HG02759 (cell line): ENCODE data around the gene MGAT1.
"Not testable (repeated sequence)": the region's sequence is repeated elsewhere in the genome, so short reads cannot be mapped to it uniquely, and the experiment has no call there.

Source experiments
- ATAC-seq: cut with Tn5 transposase; IDR thresholded peaks from one replicate; pipeline ENCODE4 v1.9.1; 2021; ENCODE audit warnings: mild to moderate bottlenecking, moderate library complexity; ENCODE audit not compliant: unreplicated experiment

MGAT1 gene

DNA sequence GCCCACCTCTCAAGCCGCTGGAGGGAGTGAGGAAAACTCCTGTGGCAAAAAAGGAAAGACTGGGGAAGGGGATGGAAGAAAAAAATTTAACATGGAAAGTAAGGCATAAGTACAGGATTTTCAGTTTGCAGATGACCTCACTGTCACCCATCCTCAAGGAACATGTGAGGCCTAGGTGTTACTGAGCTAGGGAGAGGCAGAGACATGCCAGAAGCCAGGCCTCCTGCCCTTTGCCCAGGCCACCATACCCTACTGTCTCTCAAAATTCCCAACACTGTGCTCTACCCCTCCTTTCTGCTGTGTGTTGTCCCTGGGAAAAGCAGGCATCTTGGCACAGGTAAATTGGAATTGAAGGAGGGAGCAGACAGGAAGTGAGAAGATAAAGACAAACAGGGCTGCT lies 4.4 kb upstream of the MGAT1 start:
- no peak for ATAC-seq

DNA sequence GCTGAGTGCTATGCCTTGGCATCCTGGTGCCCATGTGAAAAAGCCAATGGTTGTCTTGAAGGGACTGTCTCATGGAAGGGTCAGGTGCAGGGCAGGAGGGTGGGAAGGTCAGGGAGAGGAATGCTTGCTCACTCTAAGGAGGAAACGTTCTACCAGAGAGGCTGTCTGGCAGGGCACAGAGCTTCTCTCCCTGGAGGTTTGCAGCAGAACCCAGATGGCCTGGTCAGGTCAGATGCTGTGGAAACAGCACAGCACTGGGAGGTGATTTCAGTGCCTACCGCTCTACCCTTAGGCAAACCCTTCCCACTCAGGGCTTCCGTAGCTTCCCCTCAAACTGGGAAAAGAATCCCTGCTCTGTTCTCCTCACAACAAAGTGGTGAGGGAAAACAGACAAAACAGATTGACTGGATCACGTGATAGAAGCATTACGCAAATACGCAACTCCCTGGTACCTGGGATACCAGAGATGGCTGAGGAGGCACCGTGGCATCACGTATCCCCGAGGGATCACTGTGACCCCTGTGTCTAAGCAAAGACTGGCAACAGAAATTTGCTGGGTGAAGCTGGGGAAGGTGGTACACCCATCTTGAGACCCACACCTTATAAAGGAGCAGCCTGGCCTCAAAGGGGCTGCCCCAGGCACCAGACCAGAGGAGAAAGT lies 3.9 kb upstream of the MGAT1 start:
- no peak for ATAC-seq

DNA sequence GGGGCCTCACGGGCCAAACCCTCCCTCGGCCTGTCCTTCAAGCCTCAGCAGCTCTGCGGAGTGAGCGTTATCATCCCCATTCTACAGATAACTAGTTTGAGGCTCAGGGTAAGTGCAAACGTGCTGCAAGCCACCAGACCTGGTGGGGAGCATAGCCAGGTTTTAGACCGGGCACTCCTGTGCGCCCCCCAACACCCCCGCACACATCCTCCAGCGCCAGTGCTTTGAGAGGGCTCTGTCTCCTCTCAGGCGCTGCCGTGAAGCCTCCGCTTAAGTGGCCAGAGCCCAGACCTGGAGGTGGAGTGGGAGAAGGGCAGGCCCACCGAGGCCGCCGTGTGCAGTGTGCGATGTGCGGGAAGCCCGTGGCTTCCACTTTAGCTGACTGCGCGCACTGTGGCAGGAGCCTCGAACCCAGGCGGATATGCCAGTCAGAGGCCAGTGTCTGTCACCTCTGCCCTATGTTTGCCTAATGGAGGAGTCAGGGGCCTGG lies 1.6 kb upstream of the MGAT1 start:
- no peak for ATAC-seq

DNA sequence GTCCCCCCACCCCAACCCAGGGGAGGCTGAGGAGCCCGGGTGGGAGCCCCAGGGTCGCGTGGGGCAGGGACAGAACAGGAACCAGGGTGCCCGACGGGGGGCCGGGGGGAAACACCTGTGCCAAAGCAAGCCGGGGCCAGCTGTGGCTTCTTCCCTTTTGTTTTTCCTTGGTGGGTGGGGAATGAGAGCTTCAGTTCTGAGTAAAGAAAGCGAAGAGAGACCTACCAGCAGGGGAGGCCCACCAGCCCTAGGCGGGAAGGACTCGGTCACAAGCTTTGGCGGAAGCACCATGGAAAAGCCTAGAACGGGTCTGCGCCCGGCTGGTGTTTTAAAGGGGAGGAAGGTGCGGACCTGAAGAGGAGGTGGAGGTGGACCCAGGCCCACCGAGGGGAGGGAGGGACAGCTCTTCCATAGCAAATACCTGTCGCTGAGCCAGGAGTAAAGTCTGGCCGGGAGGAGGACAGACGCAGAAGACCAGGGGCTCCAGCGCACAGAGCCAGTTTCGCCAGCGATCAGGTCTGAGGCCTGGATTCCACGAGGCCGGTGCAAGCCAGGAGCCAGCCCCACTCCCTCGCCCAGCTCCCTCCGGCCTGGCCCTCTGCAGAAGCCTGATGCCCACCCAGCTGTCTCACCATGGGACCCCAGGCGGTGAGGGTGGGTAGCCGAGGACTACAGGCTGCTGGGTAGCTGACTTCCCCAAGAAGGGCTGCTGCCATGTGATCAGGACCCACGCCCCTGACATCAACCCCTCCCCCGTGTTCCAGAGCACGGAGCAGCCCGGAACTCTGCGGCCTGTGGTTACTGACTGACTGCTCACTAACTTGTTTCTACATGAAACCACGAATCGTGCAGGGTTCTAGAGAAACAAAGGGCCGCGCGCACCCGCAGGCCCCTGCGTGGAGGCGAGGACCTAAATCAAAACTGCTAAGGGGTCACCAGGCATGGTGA lies 849 bp upstream of the MGAT1 start:
- peak; percentile 60 for ATAC-seq

DNA sequence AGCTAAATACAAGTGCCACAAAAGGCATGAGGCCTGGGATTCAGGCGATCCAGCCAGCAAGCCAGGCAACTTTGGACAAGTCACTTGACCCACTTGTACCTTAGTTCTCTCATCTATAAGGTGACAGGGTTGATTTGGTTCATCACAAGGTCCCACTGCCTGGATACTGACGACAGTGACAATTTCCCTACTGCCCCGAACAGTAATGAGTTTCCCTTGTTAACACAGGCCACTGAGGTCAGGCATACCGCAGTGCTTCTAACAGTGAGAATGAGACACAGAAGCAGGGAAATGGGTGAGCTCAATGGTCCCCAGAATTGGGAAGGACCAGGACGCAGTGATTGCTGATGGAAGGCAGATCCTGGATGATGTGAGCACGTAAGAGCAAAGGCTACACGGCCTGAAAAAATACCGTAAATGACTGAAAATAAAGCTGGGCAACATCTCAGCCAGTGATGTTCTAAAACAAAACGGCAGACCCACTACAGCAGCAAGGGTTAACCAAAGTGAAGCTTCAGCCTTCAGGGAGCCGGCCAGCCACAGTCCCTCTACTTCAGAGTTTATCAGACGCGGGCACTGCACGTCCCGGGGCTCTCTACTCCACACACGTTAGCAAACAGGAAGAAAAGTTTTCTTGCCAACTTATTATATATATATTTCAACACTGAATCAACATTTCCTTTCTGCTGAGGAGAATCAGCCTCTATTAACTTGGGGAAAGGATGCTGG lies 846 bp downstream of the MGAT1 start:
- no peak for ATAC-seq

DNA sequence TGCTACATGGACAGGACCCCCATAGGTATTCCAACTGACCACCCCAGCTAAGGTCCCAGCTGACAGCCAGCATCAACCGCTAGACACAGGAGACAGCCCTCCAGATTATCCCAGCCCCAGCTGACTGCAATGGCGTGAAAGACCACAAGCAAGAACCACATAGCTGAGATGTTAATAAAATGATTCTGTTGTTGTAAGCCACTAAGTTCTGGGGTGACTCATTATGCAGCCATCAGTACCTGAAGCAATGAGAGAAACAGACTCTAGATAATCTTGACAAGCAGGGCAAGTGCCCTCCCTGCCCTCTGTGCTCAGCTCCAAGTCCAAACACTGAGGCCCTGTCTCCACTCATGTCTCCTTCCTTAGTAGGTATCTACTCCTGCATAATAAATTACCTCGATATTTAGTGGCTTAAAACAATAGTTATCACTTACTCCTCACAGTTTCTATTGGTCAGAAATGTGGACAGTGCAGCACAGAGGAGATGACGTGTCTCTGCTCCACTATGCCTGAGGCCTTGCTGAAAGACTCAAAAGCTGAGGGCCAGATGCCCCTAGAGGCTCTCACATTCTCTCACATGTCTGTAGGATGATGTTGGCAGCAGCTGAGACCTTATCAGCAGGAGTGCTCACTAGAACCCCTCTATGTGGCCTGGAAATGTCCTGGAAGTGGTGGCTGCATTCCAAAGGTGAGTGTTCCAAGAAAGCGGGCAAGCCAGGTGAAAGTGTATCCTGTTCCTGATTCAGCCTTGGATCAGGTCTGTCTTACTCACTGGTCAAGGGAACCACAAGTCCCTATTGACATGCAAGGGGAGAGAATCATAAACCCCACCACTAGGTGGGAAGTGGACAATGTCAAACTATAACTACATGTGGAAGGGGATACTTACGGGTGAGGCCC lies 2.5 kb downstream of the MGAT1 start:
- no peak for ATAC-seq

DNA sequence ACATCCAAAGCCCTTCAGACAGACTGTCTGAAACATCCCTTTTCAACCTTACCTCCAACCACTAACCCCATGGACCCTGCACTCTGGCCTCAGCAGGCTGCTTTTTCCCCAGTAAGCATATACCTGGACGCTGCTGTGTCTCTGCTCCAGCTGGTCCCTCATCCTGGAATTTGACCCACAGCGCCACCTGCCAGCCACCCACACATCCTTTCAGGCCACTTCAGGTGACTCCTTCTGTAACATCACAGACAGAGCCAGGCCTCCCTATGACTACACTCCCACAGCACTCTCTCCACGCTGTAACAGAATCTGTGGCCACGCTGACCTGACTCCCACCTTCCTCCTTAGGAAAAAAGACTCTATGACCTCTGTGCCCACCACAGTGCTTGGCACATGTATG lies 3.4 kb downstream of the MGAT1 start:
- ATAC-seq = no peak

DNA sequence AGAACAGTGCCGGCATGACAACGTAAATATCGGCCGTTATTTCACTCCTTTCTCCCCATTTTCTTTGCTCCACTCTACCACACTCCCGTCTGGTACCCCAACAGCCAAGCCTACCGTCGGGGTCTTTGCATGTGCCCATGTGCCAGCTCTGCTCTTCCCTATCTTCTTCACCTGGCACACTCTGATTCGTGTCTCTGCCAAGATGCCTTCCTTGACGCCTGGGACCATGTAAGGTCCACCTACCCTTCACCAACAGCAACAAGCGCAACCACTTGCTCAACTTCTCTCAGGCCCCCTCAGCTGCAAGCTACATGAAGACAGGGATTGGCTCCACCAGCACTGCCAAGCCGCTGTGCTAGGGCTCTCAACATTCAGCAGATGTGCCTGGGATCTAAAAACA lies 4.4 kb downstream of the MGAT1 start:
- ATAC-seq = no peak

DNA sequence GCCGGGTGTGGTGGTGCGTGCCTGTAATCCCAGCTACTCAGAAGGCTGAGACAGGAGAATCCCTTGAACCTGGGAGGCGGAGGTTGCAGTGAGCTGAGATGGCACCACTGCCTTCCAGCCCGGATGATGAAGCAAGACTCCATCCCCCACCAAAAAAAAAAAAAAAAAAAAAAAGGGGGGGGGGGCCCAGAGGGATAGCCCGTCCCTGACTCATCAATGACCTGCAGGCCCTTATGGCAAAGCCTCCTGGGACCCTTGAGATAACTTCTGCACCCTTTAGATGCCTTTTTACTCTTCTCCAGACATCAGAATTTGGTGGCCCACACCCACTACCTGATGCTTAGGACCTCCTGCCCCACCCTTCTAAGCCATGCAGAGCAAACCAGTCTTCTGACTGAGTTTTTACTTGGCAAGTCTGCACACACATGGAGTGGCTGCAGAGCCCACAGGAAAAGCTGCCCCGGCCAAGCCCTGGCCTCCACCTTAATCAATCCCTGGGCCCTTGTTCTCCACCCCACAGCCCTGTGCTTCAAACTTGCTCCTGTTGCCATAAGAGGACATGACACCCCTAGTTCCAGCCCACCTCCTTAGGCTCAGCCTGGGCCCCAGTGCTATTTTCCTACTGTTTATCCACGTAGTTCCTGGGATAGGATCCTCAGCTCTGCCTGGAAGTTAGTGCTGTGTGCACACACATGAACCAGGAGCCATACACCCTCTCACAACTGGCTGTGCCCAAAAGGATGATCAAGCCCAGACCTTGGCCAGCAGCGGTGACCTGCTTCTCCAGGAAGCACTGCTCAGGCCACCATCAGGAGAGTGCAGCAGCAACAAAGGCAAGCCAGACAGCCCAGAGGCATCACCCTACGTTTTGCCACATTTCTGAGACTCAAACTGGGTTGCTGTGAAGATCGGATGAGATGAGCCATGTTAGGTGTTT lies 5.1 kb downstream of the MGAT1 start:
- ATAC-seq = no peak

DNA sequence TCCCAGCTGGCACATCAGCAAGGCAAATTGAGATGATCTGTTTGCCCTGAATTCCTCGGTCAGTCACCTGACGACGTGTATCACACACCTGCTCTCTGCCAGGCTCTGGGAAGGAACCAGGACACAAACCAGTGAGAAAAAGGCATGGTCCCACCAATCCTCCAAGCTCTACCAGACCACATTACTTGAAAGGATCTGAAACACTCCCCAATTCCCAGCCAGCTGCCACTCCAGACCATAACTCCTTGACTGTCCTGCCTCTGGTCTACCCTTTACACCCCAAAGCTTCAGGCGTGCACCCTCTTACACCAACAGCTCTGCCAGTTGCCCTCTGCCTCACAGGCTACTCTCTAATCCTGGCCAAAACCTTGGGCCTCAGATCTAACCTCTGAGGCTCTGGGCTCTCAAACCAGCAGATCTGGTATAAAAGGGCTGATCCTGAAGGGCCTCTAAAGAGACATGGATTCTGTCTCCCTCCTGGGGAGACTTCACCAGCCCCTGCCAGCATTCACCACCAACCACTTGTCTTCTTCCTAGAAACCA lies 6.8 kb downstream of the MGAT1 start:
- no peak for ATAC-seq

DNA sequence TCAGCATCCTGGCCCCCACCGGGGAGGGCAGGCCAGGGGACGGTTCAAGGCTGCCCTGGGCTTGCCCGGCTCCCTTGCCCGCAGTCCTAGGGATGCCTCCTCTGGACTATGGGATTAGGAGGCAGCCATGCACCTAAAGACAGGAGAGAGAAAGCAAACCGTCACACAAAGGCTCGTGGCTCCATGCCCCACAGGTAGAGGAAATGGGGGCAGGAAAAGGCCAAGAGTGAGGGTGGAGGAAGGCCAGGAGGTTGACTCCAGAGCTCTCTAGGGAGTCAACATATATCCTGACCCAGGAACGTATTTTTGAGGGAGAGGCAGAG lies 9.7 kb downstream of the MGAT1 start:
- no peak for ATAC-seq

DNA sequence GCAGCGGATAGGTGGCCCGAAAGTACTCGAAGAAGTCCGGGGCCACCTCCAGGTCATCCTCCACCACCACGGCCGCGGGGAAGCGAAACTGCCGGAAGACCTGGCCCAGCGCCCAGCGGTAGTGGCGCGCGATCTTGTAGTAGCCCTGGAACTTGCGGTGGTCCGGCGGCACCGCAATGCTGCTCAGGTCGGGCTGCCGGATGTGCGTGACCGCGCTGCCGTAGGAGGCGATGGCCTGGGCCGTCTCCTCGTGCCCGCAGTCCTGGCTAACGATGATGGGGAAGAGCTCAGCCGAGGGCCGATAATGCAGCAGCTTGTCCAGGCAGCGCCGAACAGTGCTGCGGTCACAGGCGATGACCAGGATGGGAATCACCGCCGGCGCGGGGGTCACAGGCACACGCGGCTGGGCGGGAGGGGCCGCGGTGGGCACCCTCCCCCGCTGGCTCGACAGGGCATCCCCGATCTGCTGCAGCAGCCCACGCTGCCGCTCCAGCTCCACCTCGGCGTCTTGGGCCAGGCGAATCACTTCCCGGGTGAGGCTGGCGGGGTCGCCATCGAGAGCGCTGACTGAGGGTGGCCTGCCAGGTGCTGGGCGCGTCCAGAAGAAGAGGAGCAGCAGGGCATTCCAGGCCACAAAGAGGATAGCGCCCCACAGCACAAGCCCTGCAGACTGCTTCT lies 10.2 kb downstream of the MGAT1 start:
- no peak for ATAC-seq

DNA sequence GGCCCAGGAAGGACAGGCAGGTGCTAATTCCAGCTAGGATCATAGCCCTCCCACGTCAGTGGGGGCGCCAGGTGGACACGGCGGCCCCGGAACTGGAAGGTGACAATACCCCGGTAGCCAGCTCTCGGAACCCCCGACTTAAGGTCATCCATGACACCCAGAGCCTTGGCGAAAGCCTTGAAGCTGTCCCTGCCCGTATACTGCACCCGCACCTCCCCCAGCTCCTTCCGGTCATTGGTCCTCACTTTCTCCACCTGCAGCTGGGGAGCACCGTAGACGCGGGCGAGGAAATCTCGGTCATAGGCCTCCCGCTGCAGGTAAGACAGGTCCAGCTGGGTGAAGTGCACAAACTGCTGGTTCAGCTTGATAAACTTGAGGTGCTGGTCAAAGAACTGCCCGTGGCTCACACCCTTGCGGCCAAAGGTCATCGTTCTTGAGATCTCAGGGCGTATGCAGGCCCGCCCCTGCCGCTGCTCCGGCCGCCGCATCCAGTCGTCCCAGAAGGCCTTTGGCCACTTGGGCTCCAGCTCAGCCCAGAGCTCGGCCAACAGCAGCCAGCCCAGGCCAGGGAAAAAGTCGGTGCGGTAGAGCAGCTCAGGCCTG lies 10.9 kb downstream of the MGAT1 start:
- ATAC-seq = no peak

DNA sequence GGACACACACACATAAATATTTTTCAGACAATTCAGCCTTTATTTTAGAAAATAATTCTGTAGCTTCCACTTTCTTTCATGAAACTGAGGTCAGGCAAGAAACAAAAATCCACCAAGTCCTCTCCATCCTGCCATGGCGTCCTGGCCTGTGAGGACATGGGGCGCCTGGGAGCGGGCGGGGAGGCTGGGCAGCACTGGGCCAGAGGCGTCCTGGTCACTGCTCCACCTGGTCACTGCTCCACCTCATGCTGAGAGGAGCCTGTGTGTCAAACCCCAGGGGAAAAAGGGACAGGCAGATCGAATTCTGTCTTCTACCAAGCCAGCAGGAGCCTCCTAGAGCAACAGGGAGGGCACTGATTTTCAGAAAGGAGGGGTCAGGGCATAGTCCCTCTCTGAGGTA lies 12.1 kb downstream of the MGAT1 start:
- ATAC-seq = no peak

DNA sequence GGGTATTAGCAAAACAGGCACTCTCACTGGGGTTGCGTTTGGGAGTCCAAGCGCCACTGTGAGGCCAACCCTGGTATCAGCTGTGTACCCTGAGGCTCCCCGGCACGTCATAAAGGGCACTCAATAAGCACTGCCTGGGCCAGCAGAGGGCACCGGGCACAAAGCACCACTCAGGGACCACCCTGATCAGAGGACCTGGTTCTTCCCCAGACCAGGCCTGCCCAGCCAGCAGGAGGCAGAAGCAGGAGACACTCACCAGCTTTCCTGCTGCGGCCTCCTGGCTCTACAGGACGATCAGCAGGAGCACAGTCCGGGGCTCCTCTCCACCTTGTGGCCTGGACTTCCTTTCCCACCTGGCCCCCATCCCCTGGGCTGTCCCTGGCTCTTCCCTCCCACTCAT lies 12.6 kb downstream of the MGAT1 start:
- ATAC-seq = no peak

DNA sequence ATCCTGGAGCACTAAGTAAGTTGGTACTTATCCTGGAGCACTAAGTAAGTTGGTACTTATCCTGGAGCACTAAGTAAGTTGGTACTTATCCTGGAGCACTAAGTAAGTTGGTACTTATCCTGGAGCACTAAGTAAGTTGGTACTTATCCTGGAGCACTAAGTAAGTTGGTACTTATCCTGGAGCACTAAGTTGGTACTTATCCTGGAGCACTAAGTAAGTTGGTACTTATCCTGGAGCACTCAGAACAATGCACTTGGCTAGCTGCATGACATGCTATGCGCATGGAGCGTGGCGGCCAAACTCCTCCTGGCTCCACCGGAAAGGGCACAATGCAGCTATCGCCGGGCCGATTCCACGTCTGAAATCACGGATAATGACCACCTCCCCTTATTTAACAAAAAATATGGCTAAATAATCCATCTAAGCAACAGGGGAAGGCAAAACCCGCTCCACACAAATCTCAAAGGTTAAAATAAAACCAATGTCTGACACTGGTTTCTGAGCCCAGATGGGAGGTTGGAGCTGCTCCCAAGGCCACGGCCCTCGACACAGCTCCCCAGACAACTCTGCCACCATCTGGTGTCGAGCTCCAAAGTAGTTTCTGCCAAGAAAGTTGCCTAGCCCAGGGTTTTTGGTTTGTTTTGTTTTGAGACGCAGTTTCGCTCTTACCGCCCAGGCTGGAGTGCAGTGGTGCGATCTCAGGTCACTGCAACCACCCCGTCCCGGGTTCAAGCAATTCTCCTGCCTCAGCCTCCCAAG lies 13.8 kb downstream of the MGAT1 start:
- ATAC-seq = not testable (repeated sequence)

DNA sequence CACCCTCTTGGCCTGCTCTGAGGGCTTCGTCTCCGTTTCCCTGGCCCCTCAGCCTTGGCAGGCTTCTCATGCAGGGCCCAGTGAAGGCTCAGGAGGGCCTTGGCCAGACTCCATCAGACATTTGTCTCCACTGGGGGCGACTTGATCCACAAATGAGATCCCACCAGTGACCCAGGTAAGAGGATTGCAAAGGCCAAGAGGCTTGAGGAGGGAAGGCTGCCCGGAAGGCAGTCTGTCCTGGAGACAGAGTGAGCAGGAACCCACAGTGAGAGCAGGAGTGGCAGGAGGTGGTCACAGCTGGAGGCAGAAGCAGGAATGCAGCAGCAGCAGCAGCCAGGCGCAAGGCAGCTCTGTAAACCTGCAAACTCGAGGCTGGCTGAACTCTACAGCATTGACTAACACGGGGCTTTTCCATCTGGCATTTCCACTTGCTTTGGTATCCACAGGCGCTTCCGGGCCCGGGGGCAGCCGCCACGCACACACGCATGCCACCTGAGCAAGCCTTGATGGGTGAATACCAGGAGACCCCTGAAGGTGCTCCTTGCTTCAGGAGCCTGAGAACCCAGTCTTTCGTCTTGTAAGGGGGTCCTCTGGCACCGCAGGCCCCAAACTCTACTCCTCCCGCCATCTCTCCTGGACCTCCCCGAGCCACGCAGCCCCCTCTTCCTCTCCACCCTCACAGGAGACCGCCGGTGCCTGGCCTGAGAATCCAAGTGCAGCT lies 14.7 kb downstream of the MGAT1 start:
- no peak for ATAC-seq
